Neural cell (in vitro differentiated cells): ENCODE data around the gene PNPLA1.

Source experiments
- EP300 ChIP-seq: fragments of 450-650 bp; conservative IDR thresholded peaks from 2 replicates; pipeline ENCODE4 v1.6.1; 2014; ENCODE audit warnings: antibody characterized with exemption, mild to moderate bottlenecking, moderate library complexity; ENCODE audit not compliant: poor library complexity, severe bottlenecking
- MXI1 ChIP-seq: fragments of 450-650 bp; conservative IDR thresholded peaks from 2 replicates; pipeline ENCODE4 v1.6.1; 2014; ENCODE audit warnings: antibody characterized with exemption, mild to moderate bottlenecking; ENCODE audit not compliant: poor library complexity, severe bottlenecking
- POLR2AphosphoS5 ChIP-seq: IDR thresholded peaks from 2 replicates; pipeline ENCODE4 v1.6.1; 2012
- SMC3 ChIP-seq: fragments of 450-650 bp; conservative IDR thresholded peaks from 2 replicates; pipeline ENCODE4 v1.6.1; 2014; ENCODE audit warnings: antibody characterized with exemption, mild to moderate bottlenecking, moderate library complexity; ENCODE audit not compliant: poor library complexity
- TAF1 ChIP-seq: IDR thresholded peaks from 2 replicates; pipeline ENCODE4 v1.6.1; 2012; ENCODE audit warnings: low read depth
- TF ChIP-seq, protein P1 (sequence below): fragments of 450-650 bp; IDR thresholded peaks from 2 replicates; pipeline ENCODE4 v1.5.1; 2014; ENCODE audit warnings: antibody characterized with exemption, mild to moderate bottlenecking, moderate library complexity; ENCODE audit not compliant: poor library complexity, severe bottlenecking
- TF ChIP-seq, protein P2 (sequence below): IDR thresholded peaks from 2 replicates; pipeline ENCODE4 v1.6.1; 2012; ENCODE audit warnings: borderline replicate concordance

DNA sequence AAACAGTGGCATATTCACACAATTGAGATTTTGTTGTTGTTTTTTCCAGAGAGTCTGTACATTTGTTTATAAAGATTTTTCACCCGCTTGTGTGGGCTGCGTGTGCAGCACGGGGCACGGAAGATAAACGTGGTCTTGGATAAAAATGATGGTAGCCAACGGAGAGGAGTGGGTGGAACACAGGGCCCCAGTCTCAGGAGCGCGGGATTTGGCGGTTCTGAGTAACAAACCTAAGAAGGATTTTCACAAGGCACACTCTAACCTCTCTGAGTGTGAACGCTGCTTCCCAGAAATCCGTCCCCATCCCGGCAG is 70.4 kb downstream of the PNPLA1 start:
- TF ChIP-seq TAF1: no peak
- no peak for TF ChIP-seq MXI1
- TF ChIP-seq EP300: no peak
- TF ChIP-seq, protein P1, sequence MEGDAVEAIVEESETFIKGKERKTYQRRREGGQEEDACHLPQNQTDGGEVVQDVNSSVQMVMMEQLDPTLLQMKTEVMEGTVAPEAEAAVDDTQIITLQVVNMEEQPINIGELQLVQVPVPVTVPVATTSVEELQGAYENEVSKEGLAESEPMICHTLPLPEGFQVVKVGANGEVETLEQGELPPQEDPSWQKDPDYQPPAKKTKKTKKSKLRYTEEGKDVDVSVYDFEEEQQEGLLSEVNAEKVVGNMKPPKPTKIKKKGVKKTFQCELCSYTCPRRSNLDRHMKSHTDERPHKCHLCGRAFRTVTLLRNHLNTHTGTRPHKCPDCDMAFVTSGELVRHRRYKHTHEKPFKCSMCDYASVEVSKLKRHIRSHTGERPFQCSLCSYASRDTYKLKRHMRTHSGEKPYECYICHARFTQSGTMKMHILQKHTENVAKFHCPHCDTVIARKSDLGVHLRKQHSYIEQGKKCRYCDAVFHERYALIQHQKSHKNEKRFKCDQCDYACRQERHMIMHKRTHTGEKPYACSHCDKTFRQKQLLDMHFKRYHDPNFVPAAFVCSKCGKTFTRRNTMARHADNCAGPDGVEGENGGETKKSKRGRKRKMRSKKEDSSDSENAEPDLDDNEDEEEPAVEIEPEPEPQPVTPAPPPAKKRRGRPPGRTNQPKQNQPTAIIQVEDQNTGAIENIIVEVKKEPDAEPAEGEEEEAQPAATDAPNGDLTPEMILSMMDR: no peak
- no peak for TF ChIP-seq SMC3
- TF ChIP-seq POLR2AphosphoS5: no peak
- TF ChIP-seq, protein P2, sequence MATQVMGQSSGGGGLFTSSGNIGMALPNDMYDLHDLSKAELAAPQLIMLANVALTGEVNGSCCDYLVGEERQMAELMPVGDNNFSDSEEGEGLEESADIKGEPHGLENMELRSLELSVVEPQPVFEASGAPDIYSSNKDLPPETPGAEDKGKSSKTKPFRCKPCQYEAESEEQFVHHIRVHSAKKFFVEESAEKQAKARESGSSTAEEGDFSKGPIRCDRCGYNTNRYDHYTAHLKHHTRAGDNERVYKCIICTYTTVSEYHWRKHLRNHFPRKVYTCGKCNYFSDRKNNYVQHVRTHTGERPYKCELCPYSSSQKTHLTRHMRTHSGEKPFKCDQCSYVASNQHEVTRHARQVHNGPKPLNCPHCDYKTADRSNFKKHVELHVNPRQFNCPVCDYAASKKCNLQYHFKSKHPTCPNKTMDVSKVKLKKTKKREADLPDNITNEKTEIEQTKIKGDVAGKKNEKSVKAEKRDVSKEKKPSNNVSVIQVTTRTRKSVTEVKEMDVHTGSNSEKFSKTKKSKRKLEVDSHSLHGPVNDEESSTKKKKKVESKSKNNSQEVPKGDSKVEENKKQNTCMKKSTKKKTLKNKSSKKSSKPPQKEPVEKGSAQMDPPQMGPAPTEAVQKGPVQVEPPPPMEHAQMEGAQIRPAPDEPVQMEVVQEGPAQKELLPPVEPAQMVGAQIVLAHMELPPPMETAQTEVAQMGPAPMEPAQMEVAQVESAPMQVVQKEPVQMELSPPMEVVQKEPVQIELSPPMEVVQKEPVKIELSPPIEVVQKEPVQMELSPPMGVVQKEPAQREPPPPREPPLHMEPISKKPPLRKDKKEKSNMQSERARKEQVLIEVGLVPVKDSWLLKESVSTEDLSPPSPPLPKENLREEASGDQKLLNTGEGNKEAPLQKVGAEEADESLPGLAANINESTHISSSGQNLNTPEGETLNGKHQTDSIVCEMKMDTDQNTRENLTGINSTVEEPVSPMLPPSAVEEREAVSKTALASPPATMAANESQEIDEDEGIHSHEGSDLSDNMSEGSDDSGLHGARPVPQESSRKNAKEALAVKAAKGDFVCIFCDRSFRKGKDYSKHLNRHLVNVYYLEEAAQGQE: no peak
